GM12801 (cell line): Measurements from ENCODE around the gene RRP1.

Experiments
- TF ChIP-seq, protein P1 (sequence below): IDR thresholded peaks from one replicate; pipeline ENCODE4 v1.5.1; 2011; ENCODE audit warnings: control low read depth; ENCODE audit not compliant: insufficient read length; ENCODE audit errors: extremely low read depth

Gene RRP1

DNA sequence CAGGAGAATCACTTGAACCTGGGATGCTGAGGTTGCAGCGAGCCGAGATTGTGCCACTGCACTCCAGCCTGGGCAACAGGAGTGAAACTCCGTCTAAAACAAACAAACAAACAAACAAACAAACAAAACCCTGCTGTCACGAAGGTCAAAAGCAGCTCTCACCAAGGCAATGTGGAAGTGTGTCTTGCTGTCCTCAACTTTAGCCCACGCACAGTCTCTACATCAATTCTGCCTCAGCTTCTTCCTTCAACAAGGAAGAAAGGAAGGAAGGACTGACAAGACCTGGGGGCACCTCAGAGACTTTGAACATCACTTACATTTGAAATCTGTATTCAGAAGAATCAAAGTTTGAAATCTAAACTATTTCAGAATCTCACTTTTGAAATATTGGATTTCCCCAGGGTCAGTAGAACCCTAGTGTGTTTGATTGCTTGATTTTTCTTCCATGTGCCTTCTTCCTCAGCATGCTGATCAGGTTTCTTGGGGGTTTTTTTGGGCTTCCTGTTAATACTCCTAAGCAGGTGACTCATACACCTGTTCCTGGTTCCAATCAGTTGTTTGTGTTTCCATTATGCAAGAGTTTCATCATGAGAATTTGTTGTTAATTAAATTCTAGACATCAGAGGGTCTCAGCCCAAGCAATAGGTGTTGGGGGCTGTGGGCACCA is 6.8 kb upstream of the RRP1 start:
- TF ChIP-seq, protein P1, sequence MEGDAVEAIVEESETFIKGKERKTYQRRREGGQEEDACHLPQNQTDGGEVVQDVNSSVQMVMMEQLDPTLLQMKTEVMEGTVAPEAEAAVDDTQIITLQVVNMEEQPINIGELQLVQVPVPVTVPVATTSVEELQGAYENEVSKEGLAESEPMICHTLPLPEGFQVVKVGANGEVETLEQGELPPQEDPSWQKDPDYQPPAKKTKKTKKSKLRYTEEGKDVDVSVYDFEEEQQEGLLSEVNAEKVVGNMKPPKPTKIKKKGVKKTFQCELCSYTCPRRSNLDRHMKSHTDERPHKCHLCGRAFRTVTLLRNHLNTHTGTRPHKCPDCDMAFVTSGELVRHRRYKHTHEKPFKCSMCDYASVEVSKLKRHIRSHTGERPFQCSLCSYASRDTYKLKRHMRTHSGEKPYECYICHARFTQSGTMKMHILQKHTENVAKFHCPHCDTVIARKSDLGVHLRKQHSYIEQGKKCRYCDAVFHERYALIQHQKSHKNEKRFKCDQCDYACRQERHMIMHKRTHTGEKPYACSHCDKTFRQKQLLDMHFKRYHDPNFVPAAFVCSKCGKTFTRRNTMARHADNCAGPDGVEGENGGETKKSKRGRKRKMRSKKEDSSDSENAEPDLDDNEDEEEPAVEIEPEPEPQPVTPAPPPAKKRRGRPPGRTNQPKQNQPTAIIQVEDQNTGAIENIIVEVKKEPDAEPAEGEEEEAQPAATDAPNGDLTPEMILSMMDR: no peak

DNA sequence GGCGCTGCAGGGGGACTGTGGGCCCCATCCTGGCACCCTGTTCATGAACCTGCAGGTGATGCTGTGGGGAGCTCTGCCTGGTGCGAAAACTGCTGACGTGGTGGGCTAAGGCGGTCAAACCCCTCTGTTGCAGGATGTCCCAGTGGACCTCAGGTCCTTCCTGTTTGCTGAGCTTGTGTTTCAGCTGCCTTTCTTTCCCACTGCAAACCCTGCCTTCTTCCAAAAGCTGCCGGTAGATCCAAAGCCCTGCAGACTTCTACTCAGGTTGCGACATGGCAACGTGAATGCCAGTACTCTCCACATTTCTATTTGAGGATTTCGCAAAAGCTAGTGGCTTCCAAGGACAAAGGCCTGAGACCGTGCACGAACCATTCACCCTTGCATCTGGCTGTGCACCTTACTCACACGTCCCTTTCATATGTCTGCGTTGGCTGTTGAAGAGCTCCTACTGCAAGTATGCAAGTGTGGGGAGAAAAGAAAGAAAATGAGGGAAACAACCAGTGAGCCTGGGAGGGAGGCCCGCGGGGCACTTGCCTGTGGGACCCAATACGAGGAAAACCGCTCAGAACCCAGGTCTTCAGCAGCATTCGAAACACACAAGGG is 6.2 kb upstream of the RRP1 start:
- TF ChIP-seq, protein P1: no peak

DNA sequence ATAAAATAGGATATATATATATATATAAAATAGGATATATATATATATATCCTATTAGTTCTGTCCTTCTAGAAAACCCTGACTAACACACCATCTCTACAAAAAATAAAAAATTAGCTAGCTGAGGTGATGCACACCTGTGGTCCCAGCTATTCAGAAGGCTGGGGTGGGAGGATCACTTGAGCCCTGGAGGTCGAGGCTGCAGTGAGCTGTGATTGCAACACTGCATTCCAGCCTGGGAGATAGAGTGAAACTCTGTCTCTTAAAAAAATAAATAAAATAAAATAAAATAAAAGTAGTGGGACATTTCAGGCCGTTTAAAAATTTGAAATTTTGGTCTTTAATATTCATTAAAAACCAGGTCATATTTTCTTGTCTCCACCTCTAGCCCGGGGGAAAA is 4.2 kb upstream of the RRP1 start:
- TF ChIP-seq, protein P1: no peak

DNA sequence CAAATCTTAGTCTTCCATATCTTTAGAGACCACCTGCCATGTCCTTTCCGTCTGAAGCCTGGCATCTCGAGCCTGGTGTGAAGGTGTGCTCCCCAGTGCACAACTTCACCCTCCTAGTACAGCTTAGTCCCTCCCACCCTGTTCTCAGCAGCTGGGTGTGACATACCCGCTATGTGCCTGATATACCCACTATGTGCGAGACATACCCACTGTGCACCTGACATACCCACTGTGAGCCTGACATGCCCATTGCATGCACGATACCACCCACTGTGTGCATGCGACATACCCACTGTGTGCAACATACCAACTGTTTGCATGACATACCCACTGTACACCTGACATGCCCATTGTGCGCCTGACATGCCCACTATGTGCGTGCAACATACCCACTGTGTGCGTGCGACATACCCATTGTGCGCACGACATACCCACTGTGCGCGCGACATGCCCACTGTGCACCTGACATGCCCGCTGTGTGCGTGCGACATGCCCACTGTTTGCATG is 3.0 kb upstream of the RRP1 start:
- TF ChIP-seq, protein P1: no peak

DNA sequence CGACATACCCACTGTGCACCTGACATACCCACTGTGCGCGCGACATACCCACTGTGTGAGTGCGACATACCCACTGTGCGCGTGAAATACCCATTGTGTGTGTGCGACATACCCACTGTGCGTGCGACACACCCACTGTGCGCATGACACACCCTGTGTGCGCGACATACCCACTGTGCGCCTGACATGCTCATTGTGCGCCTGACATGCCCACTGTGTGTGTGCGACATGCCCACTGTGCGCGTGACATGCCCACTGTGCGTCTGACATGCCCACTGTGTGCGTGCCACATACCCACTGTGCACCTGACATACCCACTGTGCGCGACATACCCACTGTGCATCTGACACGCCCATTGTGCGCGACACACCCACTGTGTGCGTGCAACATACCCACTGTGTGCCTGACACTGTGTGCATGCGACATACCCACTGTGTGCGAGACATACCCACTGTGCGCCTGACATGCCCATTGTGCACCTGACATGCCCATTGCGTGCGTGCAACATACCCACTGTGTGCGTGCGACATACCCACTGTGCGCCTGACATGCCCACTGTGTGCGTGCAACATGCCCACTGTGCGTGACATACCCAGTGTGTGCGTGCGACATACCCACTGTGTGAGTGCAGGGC is 2.5 kb upstream of the RRP1 start:
- TF ChIP-seq, protein P1: no peak

DNA sequence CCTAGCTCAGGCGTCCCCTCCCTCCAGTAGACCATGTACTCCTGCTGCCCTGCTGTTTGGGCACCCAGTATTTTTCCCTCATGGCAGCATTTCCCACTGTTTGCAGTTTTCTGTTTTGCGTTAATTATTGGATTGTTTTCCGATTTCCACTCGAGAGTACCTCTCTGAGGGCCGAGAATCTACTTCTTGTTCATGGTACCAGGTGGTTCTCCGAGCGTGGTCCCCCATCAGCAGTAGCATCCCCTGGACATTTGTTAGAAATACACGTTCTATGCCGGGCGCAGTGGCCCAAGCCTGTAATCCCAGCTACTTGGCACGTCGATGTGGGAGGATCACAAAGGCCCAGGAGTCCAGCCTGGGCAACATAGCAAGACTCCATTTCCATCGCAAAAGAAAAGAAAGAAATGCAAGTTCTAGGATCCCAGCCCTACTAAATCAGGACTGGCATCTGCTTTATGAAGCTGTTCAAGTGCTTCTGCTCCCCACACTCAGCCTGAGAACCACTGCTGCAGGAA is 690 bp downstream of the RRP1 start:
- TF ChIP-seq, protein P1: no peak

DNA sequence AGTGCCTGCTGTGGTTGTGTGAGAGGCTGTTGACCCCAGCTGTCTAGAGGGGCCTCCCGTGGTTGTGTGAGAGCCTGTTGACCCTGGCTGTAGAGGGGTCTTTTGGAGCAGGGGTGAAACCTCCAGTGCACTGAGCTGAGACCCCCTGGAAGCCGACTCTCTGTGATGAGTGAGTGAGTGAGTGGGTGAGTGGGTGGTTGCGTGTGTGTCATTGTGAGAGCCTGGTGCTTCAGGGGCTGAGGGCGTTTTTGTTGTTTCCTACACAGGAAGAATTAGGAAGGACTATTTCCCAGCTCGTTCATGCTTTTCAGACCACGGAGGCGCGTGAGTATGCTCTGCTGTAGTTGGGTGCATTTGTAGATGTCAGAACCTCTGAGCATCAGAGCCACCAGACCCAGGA is 3.0 kb downstream of the RRP1 start:
- TF ChIP-seq, protein P1: no peak
